ENCODE measurements around the gene OTOG. TPM values are rescaled to one million over a fixed set of nuclear protein-coding genes. Genes with fewer than 3 reads are reported as not detected.

The OTOG gene
- total RNA-seq, 1 donor from 2014 or later, result 42.1 TPM

GRCh38 chr11:17575431-17576425 lies 28.7 kb downstream of the OTOG start:
- no peak overlapping the region for H3K4me3 ChIP-seq
- no peak overlapping the region for H3K4me2 ChIP-seq
- no peak overlapping the region for H3K27ac ChIP-seq
- H3K9me3 ChIP-seq (ENCODE audit: low read depth), result no peaks in the 10 kb centered on the region
- H4K20me1 ChIP-seq (ENCODE audit: low read depth), result no peaks in the 10 kb centered on the region
- no peaks in the 10 kb centered on the region for H3K9me3 Mint-ChIP-seq
- no peaks in the 10 kb centered on the region for H3K36me3 Mint-ChIP-seq
- no peaks in the 10 kb centered on the region for H3K27me3 ChIP-seq
- peak overlapping the region; percentile 65 for H3K4me3 Mint-ChIP-seq
- no peaks in the 10 kb centered on the region for H3F3A ChIP-seq (ENCODE audit: low read depth)
- no peak for TF ChIP-seq CTCF (IDR thresholded peaks at IDR 0.05)
- no peak for TF ChIP-seq EZH2phosphoT487 (IDR thresholded peaks at IDR 0.05)
- TF ChIP-seq EZH2 (IDR thresholded peaks at IDR 0.05), result no peak
- H3K27me3 Mint-ChIP-seq (ENCODE audit: insufficient read depth, low read depth), result peaks cover 13% of the 10 kb centered on the region
- peaks cover 14% of the 10 kb centered on the region for H3K4me1 Mint-ChIP-seq
- no peaks in the 10 kb centered on the region for H3K36me3 ChIP-seq
- no peaks in the 10 kb centered on the region for H3K79me2 ChIP-seq (ENCODE audit: low read depth)
- H2AFZ ChIP-seq (replicated peaks), result no peak overlapping the region
- DNase-seq (ENCODE audit: low spot score), result no peak
- H3K27ac Mint-ChIP-seq, result no peak overlapping the region
- no peaks in the 10 kb centered on the region for H3K4me1 ChIP-seq
- H3K9ac ChIP-seq, result no peak overlapping the region

GRCh38 chr11:17578296-17578695 lies 31.2 kb downstream of the OTOG start:
- H3K36me3 ChIP-seq, result no peaks in the 10 kb centered on the region
- no peaks in the 10 kb centered on the region for H3F3A ChIP-seq (ENCODE audit: low read depth)
- H3K9ac ChIP-seq, result no peak overlapping the region
- no peaks in the 10 kb centered on the region for H3K27me3 ChIP-seq
- H3K4me2 ChIP-seq, result no peak overlapping the region
- no peaks in the 10 kb centered on the region for H3K4me1 ChIP-seq
- DNase-seq (ENCODE audit: low spot score), result no peak
- no peaks in the 10 kb centered on the region for H4K20me1 ChIP-seq (ENCODE audit: low read depth)
- Mint-ChIP-seq H3K27ac (peak overlapping the region; percentile 74), H3K27me3 (ENCODE audit: insufficient read depth, low read depth) (peaks cover 6% of the 10 kb centered on the region), H3K36me3 (no peaks in the 10 kb centered on the region), H3K4me1 (peaks cover 12% of the 10 kb centered on the region), H3K4me3 (peak overlapping the region; percentile 60), H3K9me3 (no peaks in the 10 kb centered on the region)
- no peaks in the 10 kb centered on the region for H3K9me3 ChIP-seq (ENCODE audit: low read depth)
- no peak overlapping the region for H3K27ac ChIP-seq
- no peak overlapping the region for H3K4me3 ChIP-seq
- TF ChIP-seq EZH2phosphoT487 (IDR thresholded peaks at IDR 0.05) (no peak), CTCF (IDR thresholded peaks at IDR 0.05) (no peak), EZH2 (IDR thresholded peaks at IDR 0.05) (no peak)
- H3K79me2 ChIP-seq (ENCODE audit: low read depth), result no peaks in the 10 kb centered on the region
- H2AFZ ChIP-seq (replicated peaks), result no peak overlapping the region

GRCh38 chr11:17578958-17579357 lies 31.9 kb downstream of the OTOG start:
- peaks cover 6% of the 10 kb centered on the region for H3K27me3 Mint-ChIP-seq (ENCODE audit: insufficient read depth, low read depth)
- no peak overlapping the region for H3K4me3 Mint-ChIP-seq
- Histone ChIP-seq H3K4me3 (no peak overlapping the region), H3K27me3 (no peaks in the 10 kb centered on the region), H3K4me2 (no peak overlapping the region), H3K9me3 (ENCODE audit: low read depth) (no peaks in the 10 kb centered on the region), H4K20me1 (ENCODE audit: low read depth) (no peaks in the 10 kb centered on the region), H3K9ac (no peak overlapping the region), H3F3A (ENCODE audit: low read depth) (no peaks in the 10 kb centered on the region), H2AFZ (replicated peaks) (no peak overlapping the region), H3K4me1 (no peaks in the 10 kb centered on the region), H3K27ac (no peak overlapping the region), H3K36me3 (no peaks in the 10 kb centered on the region), H3K79me2 (ENCODE audit: low read depth) (no peaks in the 10 kb centered on the region)
- H3K27ac Mint-ChIP-seq, result no peak overlapping the region
- H3K4me1 Mint-ChIP-seq, result peaks cover 12% of the 10 kb centered on the region
- no peak for DNase-seq (ENCODE audit: low spot score)
- H3K36me3 Mint-ChIP-seq, result no peaks in the 10 kb centered on the region
- no peaks in the 10 kb centered on the region for H3K9me3 Mint-ChIP-seq
- TF ChIP-seq CTCF (IDR thresholded peaks at IDR 0.05) (no peak), EZH2phosphoT487 (IDR thresholded peaks at IDR 0.05) (no peak), EZH2 (IDR thresholded peaks at IDR 0.05) (no peak)

All from neural progenitor cell (in vitro differentiated cells).